GM12875 (cell line): ENCODE data around the gene ACLY.

ENCODE experiments used
- H3K4me3 ChIP-seq: one replicate; pipeline ENCODE4 v1.5.1; 2011; ENCODE audit warnings: low read depth, low read length, control low read depth
- CTCF ChIP-seq: IDR thresholded peaks from 2 replicates; pipeline ENCODE4 v1.5.1; 2011; ENCODE audit warnings: low read depth, mild to moderate bottlenecking, control low read depth, inconsistent platforms, low read length, moderate library complexity, borderline replicate concordance; ENCODE audit not compliant: insufficient read depth

The ACLY gene

GRCh38 chr17:41896726-41897125, 22.0 kb downstream of the ACLY start:
- no peak overlapping the region for H3K4me3 ChIP-seq
- no peak for TF ChIP-seq CTCF

- H3K4me3 ChIP-seq, result no peak overlapping the region
- no peak for TF ChIP-seq CTCF
Measured at GRCh38 chr17:41895617-41896016, 23.1 kb downstream of the ACLY start.

DNA sequence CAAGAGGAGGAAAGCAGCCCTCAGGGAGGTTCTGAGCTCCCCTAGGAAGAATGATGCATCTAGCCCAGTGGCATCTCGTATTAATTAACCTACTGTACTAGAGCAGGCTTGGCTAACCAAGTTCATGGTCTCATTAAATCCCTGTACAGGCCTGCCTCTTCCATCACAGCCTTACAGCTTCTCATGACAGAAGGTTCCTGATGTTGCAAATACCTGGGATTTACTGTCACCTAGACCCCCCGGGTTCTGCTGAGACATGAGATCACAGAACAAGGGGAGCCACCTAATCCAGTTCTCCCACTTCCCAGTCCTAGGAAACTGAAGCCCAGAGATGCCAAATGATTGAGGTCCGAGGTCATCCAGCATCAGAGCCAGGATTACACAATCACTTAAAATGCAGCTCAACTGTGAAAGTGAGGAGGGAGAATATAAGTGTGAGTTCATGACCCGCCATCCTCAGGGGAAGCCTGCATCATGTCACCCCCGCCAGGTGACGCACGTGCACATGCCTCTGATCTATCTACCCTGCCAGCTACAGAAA, 23.9 kb downstream of the ACLY start:
- H3K4me3 ChIP-seq, result no peak overlapping the region
- no peak for TF ChIP-seq CTCF

DNA sequence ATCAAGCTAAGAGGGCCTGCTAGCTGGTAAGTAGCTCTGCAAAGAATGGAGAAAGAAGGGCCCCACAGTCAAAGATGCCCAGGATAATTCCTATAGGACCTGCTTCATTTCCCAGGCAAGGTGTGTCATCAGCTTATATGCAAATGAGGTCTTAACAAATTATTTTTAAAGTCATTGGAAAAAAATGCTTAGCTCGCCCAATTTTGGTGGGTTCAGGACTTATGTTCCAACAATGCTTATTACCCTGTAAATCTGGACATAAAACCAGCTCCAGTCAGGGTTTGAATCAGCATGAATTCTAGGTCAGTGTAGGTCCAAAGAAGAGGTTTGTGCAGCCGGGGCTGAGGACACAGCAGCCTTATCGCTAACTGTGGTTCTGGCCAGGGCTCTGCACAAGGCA, 25.4 kb downstream of the ACLY start:
- H3K4me3 ChIP-seq, result no peak overlapping the region
- TF ChIP-seq CTCF, result no peak

DNA sequence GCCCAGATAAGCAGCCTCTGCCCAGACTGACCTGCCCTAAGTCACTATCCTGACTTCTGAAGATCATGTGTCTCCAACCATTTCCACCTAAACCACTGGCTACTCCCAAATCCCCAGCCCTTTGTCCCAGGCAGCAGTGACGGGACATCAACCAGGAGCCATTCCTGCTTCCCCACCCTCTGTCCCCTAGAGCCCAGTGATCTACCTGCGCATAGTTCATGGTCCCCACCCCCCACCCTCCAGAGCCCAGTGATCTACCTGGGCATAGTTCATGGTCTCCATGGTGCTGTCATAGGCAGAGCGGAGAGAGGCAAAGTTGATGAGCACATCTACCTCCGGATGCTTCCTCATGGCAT, 26.8 kb downstream of the ACLY start:
- TF ChIP-seq CTCF, result no peak
- no peak overlapping the region for H3K4me3 ChIP-seq

DNA sequence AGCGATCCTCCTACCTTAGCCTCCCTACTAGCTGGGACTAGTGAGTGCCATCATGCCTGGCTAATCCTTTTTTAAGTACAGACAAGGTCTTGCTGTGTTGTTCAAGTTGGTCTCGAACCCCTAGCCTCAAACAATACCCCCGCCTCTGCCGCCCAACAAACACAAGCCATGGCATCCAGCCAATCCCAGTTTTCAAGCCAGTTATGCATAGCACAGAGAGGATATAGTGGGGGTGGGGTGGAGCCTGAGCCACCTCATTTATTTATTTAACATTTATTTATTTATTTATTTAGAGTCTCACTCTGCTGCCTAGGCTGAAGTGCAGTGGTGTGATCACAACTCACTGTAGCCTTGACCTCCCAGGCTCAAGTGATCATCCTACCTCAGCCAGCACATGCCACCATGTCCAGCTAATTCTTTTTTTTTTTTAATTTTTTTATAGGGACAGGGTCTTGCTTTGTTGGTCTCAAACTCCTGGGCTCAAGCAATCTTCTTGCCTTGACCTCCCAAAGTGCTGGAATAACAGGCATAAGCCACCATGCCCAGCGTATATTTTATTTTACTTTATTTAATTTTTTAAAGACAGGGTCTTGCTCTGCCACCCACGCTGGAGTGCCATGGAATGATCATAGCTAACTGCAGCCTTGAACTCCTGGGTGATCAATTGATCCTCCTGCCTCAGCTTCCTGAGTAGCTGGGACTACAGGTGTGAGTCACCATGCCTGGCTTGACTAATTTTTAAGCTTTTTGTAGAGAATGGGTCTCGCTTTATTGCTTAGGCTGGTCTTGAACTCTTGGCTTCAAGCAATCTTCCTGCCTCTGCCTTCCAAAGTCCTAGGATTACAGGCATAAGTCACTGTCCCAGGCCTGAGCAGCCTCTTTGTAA, 27.4 kb downstream of the ACLY start:
- TF ChIP-seq CTCF, result no peak
- H3K4me3 ChIP-seq, result no peak overlapping the region
